ENCODE data around the gene ADAMTS5.

The ADAMTS5 gene

GRCh38 chr21:26883768-26884167 lies 83.1 kb downstream of the ADAMTS5 start:
- DNase-seq = no peak

- DNase-seq = no peak
Measured at GRCh38 chr21:26881504-26882228, 85.2 kb downstream of the ADAMTS5 start.

GRCh38 chr21:26877018-26877417 lies 89.9 kb downstream of the ADAMTS5 start:
- no peak for DNase-seq

GRCh38 chr21:26874347-26874746 lies 92.5 kb downstream of the ADAMTS5 start:
- DNase-seq = no peak

All from stimulated activated naive CD4-positive, alpha-beta T cell treated with Interleukin-2 at 50 U/mL for 16 hours (primary cell).